ENCODE data around the gene MAP3K14. TPM values are rescaled to one million over a fixed set of nuclear protein-coding genes. Genes with fewer than 3 reads are reported as not detected.
A peak's percentile ranks its signal among the peaks of the same experiment; 100 is the strongest.

MAP3K14 gene
- total and polyA plus RNA-seq, 2 donors (not counting 1 experiment from before 2014, with no cell fraction given) = 3.6 to 5.2 TPM

DNA sequence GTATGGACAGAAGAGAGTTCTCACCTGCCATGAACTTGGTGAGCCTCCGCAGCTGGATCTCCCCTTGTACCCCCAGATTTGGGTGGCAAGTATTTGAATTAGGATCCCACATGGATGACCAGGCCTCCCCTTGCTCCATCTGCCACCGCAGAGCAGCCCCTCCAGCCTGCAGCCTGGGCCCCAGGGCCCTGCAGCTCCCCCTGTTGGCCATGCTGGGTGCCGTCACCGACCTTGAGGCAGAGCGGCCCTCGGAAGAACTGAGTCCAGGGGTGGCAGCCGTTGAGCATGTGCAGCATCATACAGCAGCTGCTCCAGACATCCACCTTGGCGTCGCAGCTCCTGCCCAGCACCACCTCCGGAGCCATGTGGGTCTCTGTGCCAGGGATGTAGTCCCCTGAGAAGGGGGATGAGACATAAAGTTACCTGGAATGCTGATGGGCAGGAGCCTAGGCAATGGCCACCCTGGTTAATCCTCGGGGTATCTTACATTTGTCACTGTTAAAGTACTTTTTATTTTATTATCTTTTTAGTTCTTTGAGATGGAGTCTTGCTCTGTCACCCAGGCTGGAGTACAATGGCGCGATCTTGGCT is 45.9 kb downstream of the MAP3K14 start:
- Histone ChIP-seq H2AFZ (ENCODE audit: low read length) (no peak overlapping the region), H3K4me2 (ENCODE audit: extremely low read depth, insufficient read depth, low read length) (no peak overlapping the region), H3K27me3 (ENCODE audit: control insufficient read depth, insufficient read depth, low read length) (no peaks in the 10 kb centered on the region), H3K36me3 (ENCODE audit: control insufficient read depth, insufficient read depth, low read length) (peaks cover 42% of the 10 kb centered on the region), H3K4me3 (replicated peaks in 1 of 4; ENCODE audit: control extremely low read depth in 1 of 4, insufficient read depth in 1 of 4, low read depth in 3 of 4, low read length in 4 of 4) (no peak overlapping the region), H3K27ac (ENCODE audit: insufficient read depth, low read length) (no peak overlapping the region), H3K9me3 (ENCODE audit: control insufficient read depth, insufficient read depth, low read depth, low read length) (no peaks in the 10 kb centered on the region), H4K20me1 (ENCODE audit: control insufficient read depth, extremely low read depth, insufficient read depth, low read length) (no peaks in the 10 kb centered on the region), H3K9ac (ENCODE audit: insufficient read depth, low read length) (no peak overlapping the region), H3K79me2 (ENCODE audit: control insufficient read depth, insufficient read depth, low read length) (no peaks in the 10 kb centered on the region), H3K4me1 (ENCODE audit: control insufficient read depth, extremely low read depth, insufficient read depth, low read length) (peaks cover 10% of the 10 kb centered on the region)
- no peak for DNase-seq (ENCODE audit: low read depth in 2 of 2)
- TF ChIP-seq EZH2 (IDR thresholded peaks at IDR 0.05; ENCODE audit: low read length, missing control alignments) (no peak), CTCF (conservative IDR thresholded peaks at IDR 0.05 in 1 of 2, IDR thresholded peaks at IDR 0.05 in 1 of 2; ENCODE audit: low read depth in 1 of 2, low read length in 2 of 2) (peak; percentile 28 to 59)

GRCh38 chr17:45269912-45270311 is 46.9 kb downstream of the MAP3K14 start:
- no peak for DNase-seq (ENCODE audit: low read depth in 2 of 2)
- no peaks in the 10 kb centered on the region for H3K9me3 ChIP-seq (ENCODE audit: control insufficient read depth, insufficient read depth, low read depth, low read length)
- H3K27ac ChIP-seq (ENCODE audit: insufficient read depth, low read length) = no peak overlapping the region
- no peaks in the 10 kb centered on the region for H3K27me3 ChIP-seq (ENCODE audit: control insufficient read depth, insufficient read depth, low read length)
- H3K79me2 ChIP-seq (ENCODE audit: control insufficient read depth, insufficient read depth, low read length) = no peaks in the 10 kb centered on the region
- TF ChIP-seq CTCF (conservative IDR thresholded peaks at IDR 0.05 in 1 of 2, IDR thresholded peaks at IDR 0.05 in 1 of 2; ENCODE audit: low read depth in 1 of 2, low read length in 2 of 2) (no peak), EZH2 (IDR thresholded peaks at IDR 0.05; ENCODE audit: low read length, missing control alignments) (no peak)
- no peak overlapping the region for H3K9ac ChIP-seq (ENCODE audit: insufficient read depth, low read length)
- no peak overlapping the region for H3K4me3 ChIP-seq (replicated peaks in 1 of 4; ENCODE audit: control extremely low read depth in 1 of 4, insufficient read depth in 1 of 4, low read depth in 3 of 4, low read length in 4 of 4)
- peaks cover 42% of the 10 kb centered on the region for H3K36me3 ChIP-seq (ENCODE audit: control insufficient read depth, insufficient read depth, low read length)
- H3K4me2 ChIP-seq (ENCODE audit: extremely low read depth, insufficient read depth, low read length) = no peak overlapping the region
- H3K4me1 ChIP-seq (ENCODE audit: control insufficient read depth, extremely low read depth, insufficient read depth, low read length) = peaks cover 10% of the 10 kb centered on the region
- H4K20me1 ChIP-seq (ENCODE audit: control insufficient read depth, extremely low read depth, insufficient read depth, low read length) = no peaks in the 10 kb centered on the region
- H2AFZ ChIP-seq (ENCODE audit: low read length) = no peak overlapping the region

GRCh38 chr17:45267436-45268055 is 49.3 kb downstream of the MAP3K14 start:
- H3K9me3 ChIP-seq (ENCODE audit: control insufficient read depth, insufficient read depth, low read depth, low read length) = no peaks in the 10 kb centered on the region
- H2AFZ ChIP-seq (ENCODE audit: low read length) = no peak overlapping the region
- peaks cover 34% of the 10 kb centered on the region for H3K36me3 ChIP-seq (ENCODE audit: control insufficient read depth, insufficient read depth, low read length)
- H4K20me1 ChIP-seq (ENCODE audit: control insufficient read depth, extremely low read depth, insufficient read depth, low read length) = no peaks in the 10 kb centered on the region
- no peak overlapping the region for H3K4me2 ChIP-seq (ENCODE audit: extremely low read depth, insufficient read depth, low read length)
- H3K9ac ChIP-seq (ENCODE audit: insufficient read depth, low read length) = no peak overlapping the region
- DNase-seq (ENCODE audit: low read depth in 2 of 2) = no peak
- H3K4me3 ChIP-seq (replicated peaks in 1 of 4; ENCODE audit: control extremely low read depth in 1 of 4, insufficient read depth in 1 of 4, low read depth in 3 of 4, low read length in 4 of 4) = no peak overlapping the region
- no peak overlapping the region for H3K27ac ChIP-seq (ENCODE audit: insufficient read depth, low read length)
- TF ChIP-seq CTCF (conservative IDR thresholded peaks at IDR 0.05 in 1 of 2, IDR thresholded peaks at IDR 0.05 in 1 of 2; ENCODE audit: low read depth in 1 of 2, low read length in 2 of 2) = no peak
- H3K4me1 ChIP-seq (ENCODE audit: control insufficient read depth, extremely low read depth, insufficient read depth, low read length) = peaks cover 17% of the 10 kb centered on the region
- H3K27me3 ChIP-seq (ENCODE audit: control insufficient read depth, insufficient read depth, low read length) = no peaks in the 10 kb centered on the region
- no peaks in the 10 kb centered on the region for H3K79me2 ChIP-seq (ENCODE audit: control insufficient read depth, insufficient read depth, low read length)
